ENCODE data around the gene PLEKHM3.

DNA sequence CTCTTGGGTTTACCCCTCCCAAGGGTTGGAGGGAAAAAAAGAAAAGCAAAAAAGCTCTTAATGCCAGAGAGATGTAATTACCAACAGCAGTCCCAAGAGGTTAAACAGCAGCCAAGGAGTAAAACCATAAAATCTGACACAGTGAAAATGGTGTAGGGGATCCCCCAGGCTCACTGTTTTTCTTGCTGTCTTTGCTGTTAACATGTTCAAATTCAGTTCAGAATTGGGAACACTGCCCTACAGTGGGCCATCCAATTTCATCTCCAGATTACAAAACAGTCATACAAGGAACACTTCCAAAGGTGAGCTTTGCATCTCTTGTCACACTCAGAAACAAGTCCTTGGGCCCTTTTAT, 54.5 kb downstream of the PLEKHM3 start:
- TF ChIP-seq POLR2A (IDR thresholded peaks at IDR 0.05) (no peak), CTCF (IDR thresholded peaks at IDR 0.05 in 4 of 5, conservative IDR thresholded peaks at IDR 0.05 in 1 of 5) (no peak)

Data from gastrocnemius medialis (tissue), 4 donors.